GM12878 (cell line): ENCODE results near the gene MAPKBP1. TPM values are rescaled to one million over a fixed set of nuclear protein-coding genes. Genes with fewer than 3 reads are reported as not detected.
A peak's percentile ranks its signal among the peaks of the same experiment; 100 is the strongest.

Experiments
- ATAC-seq: fragments of 200-7000 bp; cut with Tn5 transposase; 3 replicates; pipeline ENCODE4 v1.9.1; 2020; ENCODE audit warnings: mild to moderate bottlenecking, moderate library complexity
- BruUV-seq: library from RNA; stranded (reverse); fragments of 400-500 nt; replicated peaks from 2 replicates; lab custom pipeline; 2021; lab: Mats Ljungman, UMichigan
- CTCF ChIA-PET: fragments of 300-600 bp; sonication (Branson Sonifier 250); formaldehyde crosslinking; extraction: SDS; loops from one replicate; lab custom pipeline; 2021; ENCODE audit warnings: inconsistent platforms; lab: Yijun Ruan, JAX
- POLR2A ChIA-PET: fragments of 350-600 bp; formaldehyde crosslinking; extraction: SDS; loops from one replicate; lab custom pipeline; 2021; ENCODE audit warnings: inconsistent platforms; lab: Charles Lee
- RAD21 ChIA-PET: fragments of 300-600 bp; sonication (Branson Sonifier 250); formaldehyde crosslinking; loops from one replicate; lab custom pipeline; 2023; ENCODE audit warnings: antibody characterized with exemption; ENCODE audit not compliant: unreplicated experiment; lab: Charles Lee
- SMC1A ChIA-PET: fragments of 300-600 bp; sonication (Branson Sonifier 250); formaldehyde crosslinking; loops from one replicate; lab custom pipeline; 2023; ENCODE audit not compliant: unreplicated experiment, uncharacterized antibody; lab: Charles Lee
- DNase-seq: peaks from one replicate; pipeline ENCODE4 v3.0.0-alpha.2; 2011; ENCODE audit warnings: low read depth, low spot score
- FAIRE-seq: peaks from 3 replicates; lab custom pipeline; 2011; peaks lifted over from hg19 to GRCh38; lab: Jason Lieb, UNC
- H2AFZ ChIP-seq: 2 replicates; pipeline ENCODE4 v1.6.0; 2011; ENCODE audit warnings: low read depth, low read length, control low read depth; ENCODE audit not compliant: control insufficient read depth
- H3K27ac ChIP-seq: 2 replicates; pipeline ENCODE4 v1.5.1; 2011; ENCODE audit warnings: control low read depth; ENCODE audit not compliant: control insufficient read depth, insufficient read depth
- H3K27me3 ChIP-seq, 2 experiments: replicated peaks in 1 of 2; 2 replicates each; pipeline versions ENCODE4 v1.6.0 to v1.6.1; 2011; ENCODE audit warnings: low read length in 1 of 2; ENCODE audit not compliant: control insufficient read depth in 2 of 2, insufficient read depth in 2 of 2
- H3K36me3 ChIP-seq, 2 experiments: 2 replicates each; pipeline ENCODE4 v1.5.1; 2011; ENCODE audit warnings: low read length in 1 of 2; ENCODE audit not compliant: control insufficient read depth in 2 of 2, insufficient read depth in 2 of 2
- H3K4me1 ChIP-seq: 2 replicates; pipeline ENCODE4 v1.6.1; 2011; ENCODE audit warnings: mild to moderate bottlenecking, low read length, moderate library complexity, mixed read lengths; ENCODE audit not compliant: control insufficient read depth, insufficient read depth
- H3K4me2 ChIP-seq: 2 replicates; pipeline ENCODE4 v1.6.0; 2011; ENCODE audit warnings: control low read depth; ENCODE audit not compliant: control insufficient read depth, insufficient read depth
- H3K4me3 ChIP-seq: fragments of 200-600 bp; sonication (generic); 2 replicates; pipeline ENCODE4 v1.5.1; 2016
- H3K79me2 ChIP-seq: 2 replicates; pipeline ENCODE4 v1.6.0; 2011; ENCODE audit warnings: low read length; ENCODE audit not compliant: control insufficient read depth, insufficient read depth
- H3K9ac ChIP-seq: 2 replicates; pipeline ENCODE4 v1.8.0; 2011; ENCODE audit warnings: low read length, control low read depth, mixed read lengths; ENCODE audit not compliant: control insufficient read depth, insufficient read depth
- H3K9me3 ChIP-seq: replicated peaks from 3 replicates; pipeline ENCODE4 v1.5.1; 2011; ENCODE audit warnings: mild to moderate bottlenecking, low read length; ENCODE audit not compliant: control insufficient read depth, insufficient read depth
- H4K20me1 ChIP-seq: 2 replicates; pipeline ENCODE4 v1.6.0; 2011; ENCODE audit not compliant: control insufficient read depth, insufficient read depth
- IKZF2 ChIP-seq, 2 experiments: fragments of 450-650 bp; IDR thresholded peaks; 2 replicates each; pipeline ENCODE4 v1.6.1; 2017; ENCODE audit warnings: mild to moderate bottlenecking in 2 of 2, moderate library complexity in 2 of 2
- NR2C2 ChIP-seq: IDR thresholded peaks from 2 replicates; pipeline ENCODE4 v1.6.1; 2011; ENCODE audit warnings: borderline replicate concordance, low read depth; ENCODE audit not compliant: control insufficient read depth, insufficient read length
- NR2F1 ChIP-seq: fragments of 450-650 bp; conservative IDR thresholded peaks from 2 replicates; pipeline ENCODE4 v1.6.1; 2017; ENCODE audit warnings: mild to moderate bottlenecking
- RAD21 ChIP-seq: IDR thresholded peaks from 2 replicates; pipeline ENCODE4 v1.6.1; 2011; ENCODE audit warnings: mild to moderate bottlenecking, low read depth, low read length, moderate library complexity; ENCODE audit not compliant: insufficient read depth
- RELA ChIP-seq: fragments of 450-650 bp; IDR thresholded peaks from 2 replicates; pipeline ENCODE4 v1.8.0; 2014; ENCODE audit warnings: borderline replicate concordance; ENCODE audit not compliant: partially characterized antibody
- RELB ChIP-seq: fragments of 450-650 bp; IDR thresholded peaks from 2 replicates; pipeline ENCODE4 v1.6.1; 2017; ENCODE audit warnings: low read depth, mild to moderate bottlenecking, moderate library complexity
- ZBTB4 ChIP-seq: fragments of 450-650 bp; formaldehyde crosslinking; IDR thresholded peaks from 2 replicates; pipeline ENCODE4 v1.4.0; 2022; ENCODE audit warnings: mild to moderate bottlenecking, moderate library complexity
- ZNF24 ChIP-seq: fragments of 450-650 bp; IDR thresholded peaks from 2 replicates; pipeline ENCODE4 v1.6.1; 2017; ENCODE audit warnings: antibody characterized with exemption, mild to moderate bottlenecking
- ZNF274 ChIP-seq: IDR thresholded peaks from one replicate; pipeline ENCODE4 v1.8.0; 2011; ENCODE audit not compliant: insufficient read length, insufficient read depth
- ZNF622 ChIP-seq: fragments of 450-650 bp; IDR thresholded peaks from 2 replicates; pipeline ENCODE4 v1.6.1; 2017; ENCODE audit warnings: mild to moderate bottlenecking, inconsistent platforms
- WGBS: methylation state at CpG from one replicate; pipeline ENCODE4 v1.1.6; 2016; ENCODE audit warnings: low lambda C conversion rate; ENCODE audit not compliant: insufficient replicate concordance, insufficient coverage; ENCODE audit errors: missing lambda C conversion rate; 5-methylcytosine and 5-hydroxymethylcytosine counted together
- in situ Hi-C: fragments of 300-500 bp; cut with MboI; formaldehyde crosslinking; loops from 9 replicates; pipeline ENCODE4 v1.14.3; 2018; ENCODE audit warnings: mixed read lengths
- intact Hi-C: fragments of 100-400 bp; cut with micrococcal nuclease; formaldehyde crosslinking; loops from one replicate; pipeline ENCODE4 v1.14.2; 2022; ENCODE audit not compliant: unreplicated experiment
- polyA plus RNA-seq, 11 experiments: library from polyadenylated mRNA; depleted of rRNA in 4 of 11; unstranded in 6 of 11; stranded (reverse) in 5 of 11; fragments of >200 nt; fragmentation: Nextera tagmentation in 4 of 11; fragmentation: Illumina TruSeq in 1 of 11; extraction: Ambion mirVana in 4 of 11; extraction: Trizol in 1 of 11; gene quantifications; 1 replicate in 1 of 11; 2 replicates in 10 of 11; pipeline versions ENCODE4 v1.2.1 to v1.2.3, GENCODE V29; 2011 to 2016; ENCODE audit warnings: inconsistent platforms in 2 of 11, missing spikeins in 2 of 11, low read depth in 1 of 11
- total RNA-seq, 4 experiments: library from RNA; depleted of rRNA in 3 of 4; stranded (reverse); fragments of >200 nt in 3 of 4; fragmentation: Illumina TruSeq in 1 of 4; extraction: Trizol in 1 of 4; gene quantifications; 2 replicates each; pipeline versions ENCODE4 v1.2.1 to v1.2.3, GENCODE V29; 2013 to 2021

MAPKBP1 gene
- total and polyA plus RNA-seq, 10 of the 15 experiments (the other 5 are each of a cell fraction or from before 2014, with no cell fraction given) = 0.44 to 19.0 (median 7.3) TPM

GRCh38 chr15:41797201-41797944 lies 23.1 kb downstream of the MAPKBP1 start:
- Histone ChIP-seq H3K36me3 (no peaks in the 10 kb centered on the region; a peak in 1 of 4 replicates), H3K79me2 (peaks cover 9% of the 10 kb centered on the region), H3K27ac (peak overlapping the region; percentile 0; the same call in 1 of the 2 replicates), H3K4me1 (peaks cover 26% of the 10 kb centered on the region), H3K9me3 (no peaks in the 10 kb centered on the region; the same call in 2 of the 3 replicates), H3K4me3 (no peak overlapping the region), H2AFZ (no peak overlapping the region), H3K27me3 (no peaks in the 10 kb centered on the region), H3K4me2 (no peak overlapping the region), H4K20me1 (no peaks in the 10 kb centered on the region), H3K9ac (no peak overlapping the region)
- WGBS = 81% methylated on average over 8 of the region's 8 CpGs
- in situ Hi-C loops (no loop called here), intact Hi-C loops (no loop called here)
- POLR2A ChIA-PET = interaction anchor here (1.5 to 12.8 kb wide), 4 partner anchors 9 to 173 kb away, joined by 4 to 170 read pairs (median 9); partner anchors contain the start of gene MAPKBP1
- DNase-seq (no peak), FAIRE-seq (no peak), ATAC-seq (peak; percentile 26)
- no TSS peak for BruUV-seq
- CTCF ChIA-PET = interaction anchor here (2.1 to 12.6 kb wide), 3 partner anchors 14 to 22 kb away, joined by 5 to 179 read pairs (median 27); partner anchors contain the start of gene MAPKBP1
- SMC1A ChIA-PET = interaction anchor here (1.3 to 12.8 kb wide), 4 partner anchors 11 to 170 kb away, joined by 3 to 189 read pairs (median 6); partner anchors contain the start of gene MAPKBP1
- TF ChIP-seq IKZF2 (IDR thresholded peaks at IDR 0.05) (0 out of 4 replicates have a peak, but pooled peaks of 1 of the 2 experiments have one; percentile 16), ZNF622 (no peak), ZBTB4 (CRISPR knock-in tag) (no peak), RELA (peak; percentile 81), RELB (peak; percentile 18; the same call in 1 of the 2 replicates), ZNF274 (no peak), RAD21 (no peak), NR2C2 (no peak), ZNF24 (no peak), NR2F1 (0 out of 2 replicates have a peak, but pooled peaks have one; percentile 45)
- RAD21 ChIA-PET = interaction anchor here (1.6 to 12.8 kb wide), 2 partner anchors 14 to 21 kb away, joined by 4 to 169 read pairs; partner anchors contain the start of gene MAPKBP1
